ENCODE measurements around the gene KCTD11. TPM values are rescaled to one million over a fixed set of nuclear protein-coding genes. Genes with fewer than 3 reads are reported as not detected.

KCTD11 gene
- total and polyA plus RNA-seq, 2 of the 13 experiments (the other 11 are each of a cell fraction or from before 2014, with no cell fraction given), result 1.6 to 2.6 TPM

DNA sequence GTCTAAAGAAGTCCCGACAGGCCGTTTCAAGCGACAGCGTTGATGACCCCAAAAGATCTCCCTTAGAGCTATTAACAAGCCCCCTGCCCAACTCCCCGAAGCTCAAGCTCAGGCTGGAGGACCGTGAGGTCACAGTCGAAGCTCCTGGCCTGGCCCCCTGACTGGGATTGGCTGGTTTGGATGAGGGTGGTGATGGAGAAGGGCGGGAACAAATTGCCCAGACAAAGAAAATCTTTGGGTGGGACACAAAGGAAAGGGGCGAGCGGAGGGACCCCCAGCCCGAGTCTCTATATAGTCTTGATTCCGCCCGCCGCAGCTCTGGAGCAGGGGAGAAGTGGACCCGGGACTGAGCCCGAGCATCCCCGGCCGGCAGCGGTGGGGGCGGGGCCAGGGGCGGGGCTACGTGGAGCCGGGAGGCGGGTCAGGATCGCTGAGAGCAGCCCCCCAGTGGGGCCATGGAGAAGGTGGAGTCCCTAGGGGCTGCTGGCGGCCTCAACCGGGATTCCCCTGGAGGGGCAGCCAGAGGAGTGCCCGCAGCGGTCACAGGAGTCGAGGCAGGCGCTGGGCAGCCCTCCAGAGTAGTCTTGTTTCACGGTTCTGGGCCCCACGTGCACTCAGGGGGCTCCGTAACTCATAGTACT, 21.8 kb upstream of the KCTD11 start (continued):
- TF ChIP-seq, protein P1, sequence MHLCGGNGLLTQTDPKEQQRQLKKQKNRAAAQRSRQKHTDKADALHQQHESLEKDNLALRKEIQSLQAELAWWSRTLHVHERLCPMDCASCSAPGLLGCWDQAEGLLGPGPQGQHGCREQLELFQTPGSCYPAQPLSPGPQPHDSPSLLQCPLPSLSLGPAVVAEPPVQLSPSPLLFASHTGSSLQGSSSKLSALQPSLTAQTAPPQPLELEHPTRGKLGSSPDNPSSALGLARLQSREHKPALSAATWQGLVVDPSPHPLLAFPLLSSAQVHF (CRISPR knock-in tag; IDR thresholded peaks at IDR 0.05), result no peak
- TF ChIP-seq ZKSCAN5 (CRISPR knock-in tag; IDR thresholded peaks at IDR 0.05) (no peak), NFYC (CRISPR knock-in tag; IDR thresholded peaks at IDR 0.05) (peak; percentile 48), ZNF670 (CRISPR knock-in tag; IDR thresholded peaks at IDR 0.05; ENCODE audit: borderline replicate concordance) (0 out of 2 replicates have a peak, but pooled peaks have one; percentile 40), ZNF33A (CRISPR knock-in tag; IDR thresholded peaks at IDR 0.05; ENCODE audit: borderline replicate concordance) (no peak), JARID2 (CRISPR knock-in tag; IDR thresholded peaks at IDR 0.05; ENCODE audit: insufficient replicate concordance) (no peak), ZFP90 (CRISPR knock-in tag; IDR thresholded peaks at IDR 0.05; ENCODE audit: borderline replicate concordance) (0 out of 2 replicates have a peak, but pooled peaks have one; percentile 2), ZNF296 (CRISPR knock-in tag; conservative IDR thresholded peaks at IDR 0.05) (no peak), ESRRA (CRISPR knock-in tag; IDR thresholded peaks at IDR 0.05; ENCODE audit: low read depth) (no peak), ZNF678 (CRISPR knock-in tag; IDR thresholded peaks at IDR 0.05) (no peak), ZIK1 (CRISPR knock-in tag; IDR thresholded peaks at IDR 0.05; ENCODE audit: borderline replicate concordance, low read depth) (peak; percentile 43; the same call in 1 of the 2 replicates), BORCS8-MEF2B (CRISPR knock-in tag; IDR thresholded peaks at IDR 0.05) (0 out of 2 replicates have a peak, but pooled peaks have one; percentile 9)
- TF ChIP-seq, protein P2, sequence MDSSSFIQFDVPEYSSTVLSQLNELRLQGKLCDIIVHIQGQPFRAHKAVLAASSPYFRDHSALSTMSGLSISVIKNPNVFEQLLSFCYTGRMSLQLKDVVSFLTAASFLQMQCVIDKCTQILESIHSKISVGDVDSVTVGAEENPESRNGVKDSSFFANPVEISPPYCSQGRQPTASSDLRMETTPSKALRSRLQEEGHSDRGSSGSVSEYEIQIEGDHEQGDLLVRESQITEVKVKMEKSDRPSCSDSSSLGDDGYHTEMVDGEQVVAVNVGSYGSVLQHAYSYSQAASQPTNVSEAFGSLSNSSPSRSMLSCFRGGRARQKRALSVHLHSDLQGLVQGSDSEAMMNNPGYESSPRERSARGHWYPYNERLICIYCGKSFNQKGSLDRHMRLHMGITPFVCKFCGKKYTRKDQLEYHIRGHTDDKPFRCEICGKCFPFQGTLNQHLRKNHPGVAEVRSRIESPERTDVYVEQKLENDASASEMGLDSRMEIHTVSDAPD (CRISPR knock-in tag; IDR thresholded peaks at IDR 0.05), result 0 out of 2 replicates have a peak, but pooled peaks have one; percentile 18
- TF ChIP-seq, protein P3, sequence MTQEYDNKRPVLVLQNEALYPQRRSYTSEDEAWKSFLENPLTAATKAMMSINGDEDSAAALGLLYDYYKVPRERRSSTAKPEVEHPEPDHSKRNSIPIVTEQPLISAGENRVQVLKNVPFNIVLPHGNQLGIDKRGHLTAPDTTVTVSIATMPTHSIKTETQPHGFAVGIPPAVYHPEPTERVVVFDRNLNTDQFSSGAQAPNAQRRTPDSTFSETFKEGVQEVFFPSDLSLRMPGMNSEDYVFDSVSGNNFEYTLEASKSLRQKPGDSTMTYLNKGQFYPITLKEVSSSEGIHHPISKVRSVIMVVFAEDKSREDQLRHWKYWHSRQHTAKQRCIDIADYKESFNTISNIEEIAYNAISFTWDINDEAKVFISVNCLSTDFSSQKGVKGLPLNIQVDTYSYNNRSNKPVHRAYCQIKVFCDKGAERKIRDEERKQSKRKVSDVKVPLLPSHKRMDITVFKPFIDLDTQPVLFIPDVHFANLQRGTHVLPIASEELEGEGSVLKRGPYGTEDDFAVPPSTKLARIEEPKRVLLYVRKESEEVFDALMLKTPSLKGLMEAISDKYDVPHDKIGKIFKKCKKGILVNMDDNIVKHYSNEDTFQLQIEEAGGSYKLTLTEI (CRISPR knock-in tag; conservative IDR thresholded peaks at IDR 0.05), result no peak
- TF ChIP-seq, protein P4, sequence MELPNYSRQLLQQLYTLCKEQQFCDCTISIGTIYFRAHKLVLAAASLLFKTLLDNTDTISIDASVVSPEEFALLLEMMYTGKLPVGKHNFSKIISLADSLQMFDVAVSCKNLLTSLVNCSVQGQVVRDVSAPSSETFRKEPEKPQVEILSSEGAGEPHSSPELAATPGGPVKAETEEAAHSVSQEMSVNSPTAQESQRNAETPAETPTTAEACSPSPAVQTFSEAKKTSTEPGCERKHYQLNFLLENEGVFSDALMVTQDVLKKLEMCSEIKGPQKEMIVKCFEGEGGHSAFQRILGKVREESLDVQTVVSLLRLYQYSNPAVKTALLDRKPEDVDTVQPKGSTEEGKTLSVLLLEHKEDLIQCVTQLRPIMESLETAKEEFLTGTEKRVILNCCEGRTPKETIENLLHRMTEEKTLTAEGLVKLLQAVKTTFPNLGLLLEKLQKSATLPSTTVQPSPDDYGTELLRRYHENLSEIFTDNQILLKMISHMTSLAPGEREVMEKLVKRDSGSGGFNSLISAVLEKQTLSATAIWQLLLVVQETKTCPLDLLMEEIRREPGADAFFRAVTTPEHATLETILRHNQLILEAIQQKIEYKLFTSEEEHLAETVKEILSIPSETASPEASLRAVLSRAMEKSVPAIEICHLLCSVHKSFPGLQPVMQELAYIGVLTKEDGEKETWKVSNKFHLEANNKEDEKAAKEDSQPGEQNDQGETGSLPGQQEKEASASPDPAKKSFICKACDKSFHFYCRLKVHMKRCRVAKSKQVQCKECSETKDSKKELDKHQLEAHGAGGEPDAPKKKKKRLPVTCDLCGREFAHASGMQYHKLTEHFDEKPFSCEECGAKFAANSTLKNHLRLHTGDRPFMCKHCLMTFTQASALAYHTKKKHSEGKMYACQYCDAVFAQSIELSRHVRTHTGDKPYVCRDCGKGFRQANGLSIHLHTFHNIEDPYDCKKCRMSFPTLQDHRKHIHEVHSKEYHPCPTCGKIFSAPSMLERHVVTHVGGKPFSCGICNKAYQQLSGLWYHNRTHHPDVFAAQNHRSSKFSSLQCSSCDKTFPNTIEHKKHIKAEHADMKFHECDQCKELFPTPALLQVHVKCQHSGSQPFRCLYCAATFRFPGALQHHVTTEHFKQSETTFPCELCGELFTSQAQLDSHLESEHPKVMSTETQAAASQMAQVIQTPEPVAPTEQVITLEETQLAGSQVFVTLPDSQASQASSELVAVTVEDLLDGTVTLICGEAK (IDR thresholded peaks at IDR 0.05), result no peak
- TF ChIP-seq, protein P4 (CRISPR knock-in tag; IDR thresholded peaks at IDR 0.05), result 0 out of 2 replicates have a peak, but pooled peaks have one; percentile 7
